ENCODE results near the gene MRPS34.

GRCh38 chr16:1765826-1766225 lies 7.1 kb downstream of the MRPS34 start:
- TF ChIP-seq CTCF (IDR thresholded peaks at IDR 0.05) (no peak), POLR2AphosphoS5 (IDR thresholded peaks at IDR 0.05) (no peak)

All from transverse colon (tissue), 4 donors.